IMR-90 (cell line): ENCODE measurements around the gene KRT9.

ENCODE experiments used
- BHLHE40 ChIP-seq: fragments of 150-350 bp; IDR thresholded peaks from 2 replicates; pipeline ENCODE4 v1.6.1; 2016; ENCODE audit warnings: mild to moderate bottlenecking, low read depth, low read length
- CEBPB ChIP-seq: IDR thresholded peaks from 2 replicates; pipeline ENCODE4 v1.6.1; 2012; ENCODE audit warnings: low read depth, low read length, improper control_type of control experiment
- CHD1 ChIP-seq: IDR thresholded peaks from 2 replicates; pipeline ENCODE4 v1.6.1; 2012; ENCODE audit warnings: low read depth, low read length, improper control_type of control experiment
- CTCF ChIP-seq: conservative IDR thresholded peaks from 2 replicates; pipeline ENCODE4 v1.5.1; 2012; ENCODE audit warnings: mild to moderate bottlenecking, low read depth, low read length, improper control_type of control experiment
- ELK1 ChIP-seq: fragments of 150-350 bp; IDR thresholded peaks from 2 replicates; pipeline ENCODE4 v1.6.1; 2016; ENCODE audit warnings: low read depth, mild to moderate bottlenecking, low read length, moderate library complexity, borderline replicate concordance
- FOS ChIP-seq: fragments of 150-350 bp; IDR thresholded peaks from 2 replicates; pipeline ENCODE4 v1.6.1; 2016; ENCODE audit warnings: low read depth, low read length
- POLR2A ChIP-seq: IDR thresholded peaks from 2 replicates; pipeline ENCODE4 v1.6.1; 2012; ENCODE audit warnings: mild to moderate bottlenecking, low read depth, low read length
- RAD21 ChIP-seq: IDR thresholded peaks from 2 replicates; pipeline ENCODE4 v1.6.1; 2012; ENCODE audit warnings: low read length, improper control_type of control experiment
- RFX5 ChIP-seq: IDR thresholded peaks from 2 replicates; pipeline ENCODE4 v1.8.0; 2012; ENCODE audit warnings: low read depth, mild to moderate bottlenecking, low read length, moderate library complexity
- SMC3 ChIP-seq: fragments of 150-350 bp; IDR thresholded peaks from 2 replicates; pipeline ENCODE4 v1.6.1; 2016; ENCODE audit warnings: low read depth, mild to moderate bottlenecking, antibody characterized with exemption, low read length, moderate library complexity

- no peak for TF ChIP-seq RFX5
- TF ChIP-seq RAD21: no peak
- TF ChIP-seq CTCF: no peak
- TF ChIP-seq FOS: no peak
- TF ChIP-seq BHLHE40: no peak
- no peak for TF ChIP-seq POLR2A
- no peak for TF ChIP-seq CHD1
- TF ChIP-seq CEBPB: no peak
- TF ChIP-seq SMC3: no peak
- TF ChIP-seq ELK1: no peak
These were observed 50.9 kb downstream of the KRT9 start for GRCh38 chr17:41520821-41521521.
